ENCODE results near the gene PRB4. TPM values are rescaled to one million over a fixed set of nuclear protein-coding genes. Genes with fewer than 3 reads are reported as not detected.

PRB4 gene
- total RNA-seq, 1 experiment from 2014 or later = not detected

DNA sequence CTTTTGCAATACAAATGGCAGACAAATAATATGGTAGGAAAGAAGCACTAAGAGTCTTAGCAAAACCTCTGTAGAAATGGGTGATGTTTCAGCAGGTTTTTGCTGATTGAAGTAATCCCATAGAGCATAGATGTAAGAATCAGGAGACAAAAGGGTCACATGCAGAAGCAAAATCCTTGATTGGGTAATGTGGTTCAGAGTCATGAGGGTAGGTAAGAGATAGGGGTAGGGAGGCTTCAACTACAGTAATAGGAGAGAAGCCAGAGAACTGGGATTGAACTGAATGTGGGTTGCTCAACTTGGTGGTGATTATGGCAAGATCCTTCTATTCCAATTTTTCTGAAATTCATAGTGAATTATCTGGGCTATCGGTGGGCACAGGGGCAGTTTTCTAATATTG is 45.7 kb downstream of the PRB4 start:
- Histone ChIP-seq H3K36me3 (ENCODE audit: low read depth) (no peaks in the 10 kb centered on the region), H3K4me2 (no peak overlapping the region), H3K79me2 (ENCODE audit: low read depth) (no peaks in the 10 kb centered on the region), H3K27me3 (ENCODE audit: insufficient read depth, low read depth) (no peaks in the 10 kb centered on the region), H3K9me2 (ENCODE audit: insufficient read depth) (no peaks in the 10 kb centered on the region), H3K9me3 (ENCODE audit: insufficient read depth, low read depth) (no peaks in the 10 kb centered on the region), H2AFZ (no peak overlapping the region), H3K4me3 (no peak overlapping the region), H3F3A (ENCODE audit: insufficient read depth, low read depth) (no peaks in the 10 kb centered on the region), H3K27ac (no peak overlapping the region), H3K4me1 (replicated peaks; ENCODE audit: insufficient read depth) (no peaks in the 10 kb centered on the region), H4K20me1 (ENCODE audit: insufficient read depth) (no peaks in the 10 kb centered on the region)
- POLR2A ChIA-PET (ENCODE audit: unreplicated experiment) = no interaction called here
- no peak for DNase-seq
- intact Hi-C loops (cut with micrococcal nuclease; ENCODE audit: unreplicated experiment) = no loop called here
- BruUV-seq (replicated peaks) = no TSS peak
- CTCF ChIA-PET = no interaction called here
- TF ChIP-seq, protein P1, sequence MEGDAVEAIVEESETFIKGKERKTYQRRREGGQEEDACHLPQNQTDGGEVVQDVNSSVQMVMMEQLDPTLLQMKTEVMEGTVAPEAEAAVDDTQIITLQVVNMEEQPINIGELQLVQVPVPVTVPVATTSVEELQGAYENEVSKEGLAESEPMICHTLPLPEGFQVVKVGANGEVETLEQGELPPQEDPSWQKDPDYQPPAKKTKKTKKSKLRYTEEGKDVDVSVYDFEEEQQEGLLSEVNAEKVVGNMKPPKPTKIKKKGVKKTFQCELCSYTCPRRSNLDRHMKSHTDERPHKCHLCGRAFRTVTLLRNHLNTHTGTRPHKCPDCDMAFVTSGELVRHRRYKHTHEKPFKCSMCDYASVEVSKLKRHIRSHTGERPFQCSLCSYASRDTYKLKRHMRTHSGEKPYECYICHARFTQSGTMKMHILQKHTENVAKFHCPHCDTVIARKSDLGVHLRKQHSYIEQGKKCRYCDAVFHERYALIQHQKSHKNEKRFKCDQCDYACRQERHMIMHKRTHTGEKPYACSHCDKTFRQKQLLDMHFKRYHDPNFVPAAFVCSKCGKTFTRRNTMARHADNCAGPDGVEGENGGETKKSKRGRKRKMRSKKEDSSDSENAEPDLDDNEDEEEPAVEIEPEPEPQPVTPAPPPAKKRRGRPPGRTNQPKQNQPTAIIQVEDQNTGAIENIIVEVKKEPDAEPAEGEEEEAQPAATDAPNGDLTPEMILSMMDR (conservative IDR thresholded peaks at IDR 0.05) = no peak
- no peak for TF ChIP-seq EZH2 (IDR thresholded peaks at IDR 0.05; ENCODE audit: low read depth)

Other genes with a start within 250 kb of the PRB4 start
- gene TAS2R46, start 248.1 kb downstream of the PRB4 start, total RNA-seq (2021) = 1.2 and 1.5 TPM in 2 replicates
- 1.1 and 1.5 TPM in 2 replicates for gene TAS2R43, start 218.1 kb downstream of the PRB4 start, total RNA-seq (2021)
- gene TAS2R30, start 175.8 kb downstream of the PRB4 start, total RNA-seq (2021) = 2.9 and 3.1 TPM in 2 replicates
- gene SMIM10L1, start 139.2 kb downstream of the PRB4 start, total RNA-seq (2021) = 7.9 and 10.8 TPM in 2 replicates
- not detected in 2 replicates for gene TAS2R42, start 123.5 kb downstream of the PRB4 start, total RNA-seq (2021)
- gene PRB3, start 40.7 kb downstream of the PRB4 start, total RNA-seq (2021) = not detected in 2 replicates
- gene PRB2, start 85.1 kb upstream of the PRB4 start, total RNA-seq (2021) = not detected in 2 replicates

Data from PC-9 (cell line).